Epithelial cell of esophagus (primary cell): Measurements from ENCODE around the gene CRYBG3.

Experiments used
- DNase-seq: peaks from one replicate; pipeline ENCODE4 v3.0.0; 2010; ENCODE audit warnings: low read depth
- H3K4me3 ChIP-seq: 2 replicates; pipeline ENCODE4 v1.5.1; 2011; ENCODE audit warnings: mild to moderate bottlenecking, low read length, control low read depth
- CTCF ChIP-seq: IDR thresholded peaks from 2 replicates; pipeline ENCODE4 v1.5.1; 2011; ENCODE audit warnings: low read depth, mild to moderate bottlenecking, low read length, control low read depth, inconsistent platforms; ENCODE audit not compliant: insufficient read depth; ENCODE audit errors: missing control alignments

Gene CRYBG3

GRCh38 chr3:97979610-97980009, 157.8 kb downstream of the CRYBG3 start:
- no peak overlapping the region for H3K4me3 ChIP-seq
- no peak for DNase-seq
- no peak for TF ChIP-seq CTCF

DNA sequence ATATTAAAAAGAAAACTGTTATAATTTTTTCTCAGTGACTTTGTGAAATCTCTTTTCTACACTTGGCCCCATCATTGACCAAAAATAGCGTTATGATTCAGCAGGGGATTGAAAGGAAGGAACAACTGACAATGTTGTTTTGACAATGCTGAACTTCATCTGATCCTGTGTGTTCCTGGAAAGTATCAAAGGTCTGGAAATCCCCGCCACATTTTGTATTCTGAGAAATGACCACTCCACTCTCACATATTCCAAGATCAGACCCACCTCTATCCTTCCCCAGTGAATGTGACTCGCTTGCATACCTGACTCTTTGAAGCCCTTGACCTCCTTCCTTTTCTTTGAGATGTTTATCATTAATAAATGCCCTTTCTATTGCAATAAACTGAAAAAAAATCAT, 160.1 kb downstream of the CRYBG3 start:
- DNase-seq = no peak
- no peak for TF ChIP-seq CTCF
- no peak overlapping the region for H3K4me3 ChIP-seq

- no peak overlapping the region for H3K4me3 ChIP-seq
- TF ChIP-seq CTCF = no peak
- DNase-seq = no peak
These were observed 162.2 kb downstream of the CRYBG3 start for GRCh38 chr3:97983933-97984491.

- no peak for TF ChIP-seq CTCF
- DNase-seq = no peak
- no peak overlapping the region for H3K4me3 ChIP-seq
These were observed 165.5 kb downstream of the CRYBG3 start for GRCh38 chr3:97987306-97987705.

GRCh38 chr3:97988784-97989568, 167.2 kb downstream of the CRYBG3 start:
- no peak for TF ChIP-seq CTCF
- H3K4me3 ChIP-seq = no peak overlapping the region
- no peak for DNase-seq

DNA sequence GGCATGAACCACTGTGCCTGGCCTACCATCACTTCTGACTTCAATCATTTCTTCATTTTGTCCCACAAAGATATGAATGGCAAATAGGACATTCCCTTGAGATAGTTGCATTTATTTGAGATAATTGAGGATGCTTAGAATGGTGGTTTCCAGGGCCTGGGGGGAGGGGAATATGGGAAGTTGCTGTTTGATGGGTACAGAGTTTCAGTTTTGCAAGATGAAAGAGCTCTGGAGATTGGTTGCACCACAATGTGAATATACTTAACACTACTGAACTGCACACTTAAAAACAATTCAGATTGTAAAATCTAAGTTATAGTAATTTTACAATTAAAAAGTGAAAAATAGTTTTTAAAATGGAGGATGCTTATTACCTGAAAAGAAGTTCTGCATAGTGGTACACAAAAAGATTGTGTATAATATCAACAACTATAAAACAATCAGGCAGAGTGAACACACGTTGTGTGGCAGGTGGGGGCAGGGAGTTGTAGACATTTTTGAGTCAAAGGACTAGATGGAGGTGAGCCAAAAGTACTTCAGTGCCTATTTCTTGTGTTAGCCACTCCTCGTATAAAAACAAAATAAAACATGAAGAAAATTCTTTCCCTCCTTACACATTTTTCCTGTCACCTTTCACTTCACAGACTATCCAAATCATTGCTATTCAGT, 168.9 kb downstream of the CRYBG3 start:
- no peak for TF ChIP-seq CTCF
- no peak for DNase-seq
- H3K4me3 ChIP-seq = no peak overlapping the region
